ENCODE measurements around the gene DENND1A.

DENND1A gene

GRCh38 chr9:123724211-123724796 lies 205.6 kb downstream of the DENND1A start:
- no peak for TF ChIP-seq CTCF (IDR thresholded peaks at IDR 0.05)
- no peak overlapping the region for H3K27ac ChIP-seq
- H3K4me3 ChIP-seq = no peak overlapping the region
- DNase-seq (ENCODE audit: low spot score) = no peak

- no peak for TF ChIP-seq CTCF (IDR thresholded peaks at IDR 0.05)
- Histone ChIP-seq H3K4me3 (no peak overlapping the region), H3K27ac (no peak overlapping the region)
- DNase-seq (ENCODE audit: low spot score) = no peak
These were observed 206.6 kb downstream of the DENND1A start for GRCh38 chr9:123723135-123723875.

- Histone ChIP-seq H3K4me3 (no peak overlapping the region), H3K27ac (no peak overlapping the region)
- DNase-seq (ENCODE audit: low spot score) = no peak
- no peak for TF ChIP-seq CTCF (IDR thresholded peaks at IDR 0.05)
These were observed 207.5 kb downstream of the DENND1A start for GRCh38 chr9:123722378-123722777.

- DNase-seq (ENCODE audit: low spot score) = no peak
- no peak for TF ChIP-seq CTCF (IDR thresholded peaks at IDR 0.05)
- Histone ChIP-seq H3K4me3 (no peak overlapping the region), H3K27ac (no peak overlapping the region)
These were observed 211.7 kb downstream of the DENND1A start for GRCh38 chr9:123718188-123718587.

- no peak overlapping the region for H3K27ac ChIP-seq
- H3K4me3 ChIP-seq = no peak overlapping the region
- DNase-seq (ENCODE audit: low spot score) = no peak
- no peak for TF ChIP-seq CTCF (IDR thresholded peaks at IDR 0.05)
These were observed 212.2 kb downstream of the DENND1A start for GRCh38 chr9:123717581-123718175.

GRCh38 chr9:123716339-123716945 lies 213.5 kb downstream of the DENND1A start:
- DNase-seq (ENCODE audit: low spot score) = no peak
- Histone ChIP-seq H3K27ac (no peak overlapping the region), H3K4me3 (no peak overlapping the region)
- no peak for TF ChIP-seq CTCF (IDR thresholded peaks at IDR 0.05)

Measured in coronary artery (tissue), 2 donors.